Motor neuron (in vitro differentiated cells): ENCODE data around the gene RMP24.
A peak's percentile ranks its signal among the peaks of the same experiment; 100 is the strongest.

ENCODE experiments used
- ATAC-seq, 8 experiments: fragments of 200-7000 bp; cut with Tn5 transposase; replicated peaks in 6 of 8; 2 replicates each; pipeline ENCODE4 v1.8.0; 2021; ENCODE audit warnings: mild to moderate bottlenecking in 8 of 8, moderate library complexity in 8 of 8
- H3K27ac ChIP-seq, 2 donors: fragments of 250-450 bp; sonication (Bioruptor Pico); 2 replicates each; pipeline ENCODE4 v1.9.0; 2021; ENCODE audit warnings: antibody characterized with exemption in 2 of 2, mild to moderate bottlenecking in 2 of 2, moderate library complexity in 1 of 2
- H3K4me1 ChIP-seq, 2 donors: fragments of 250-450 bp; sonication (Bioruptor Pico); replicated peaks in 1 of 2; 2 replicates each; pipeline ENCODE4 v1.6.1; 2021; ENCODE audit warnings: antibody characterized with exemption in 2 of 2, mild to moderate bottlenecking in 2 of 2, moderate library complexity in 1 of 2
- H3K4me3 ChIP-seq, 5 donors: fragments of 250-450 bp; sonication (Bioruptor Pico); 2 replicates each; pipeline ENCODE4 v1.9.0; 2021; ENCODE audit warnings: antibody characterized with exemption in 5 of 5, mild to moderate bottlenecking in 5 of 5, moderate library complexity in 4 of 5
- WGBS, 10 experiments: fragments of 450-650 bp; shearing (Covaris generic); methylation state at CpG; one replicate each; pipeline ENCODE4 v1.0.0; 2022; 5-methylcytosine and 5-hydroxymethylcytosine counted together
- in situ Hi-C, 9 experiments: fragments of 400-800 bp; cut with MboI; loops; one replicate each; pipeline ENCODE4 v1.15.0; 2021; ENCODE audit warnings: low sequenced_read_pairs in 9 of 9, low pct_unique_long_range_greater_than_20kb in 2 of 9; ENCODE audit not compliant: unreplicated experiment in 9 of 9

RMP24 gene

DNA sequence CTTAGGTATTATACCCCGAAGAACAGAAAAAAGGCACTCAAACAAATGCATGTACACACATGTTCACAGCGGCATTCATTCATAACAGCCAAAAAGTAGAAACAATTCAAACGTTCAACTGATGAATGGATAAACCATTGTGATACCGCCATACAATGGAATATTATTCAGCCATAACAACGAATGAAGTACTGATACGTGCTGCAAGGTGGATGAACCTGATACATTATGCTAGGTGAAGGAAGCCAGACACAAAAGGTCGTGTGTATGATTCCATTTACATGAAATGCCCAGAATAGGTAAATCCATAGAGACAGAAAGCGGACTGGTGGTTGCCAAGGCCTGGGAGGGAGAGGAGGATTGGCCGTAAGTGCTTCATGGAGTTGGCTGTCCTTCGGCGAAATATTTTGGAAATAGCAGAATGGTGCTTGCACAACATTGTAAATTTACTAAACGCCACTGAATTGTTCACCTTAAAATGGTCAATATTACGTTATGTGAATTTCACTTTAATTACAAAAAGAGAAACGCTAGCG lies 750 bp upstream of the RMP24 start:
- H3K4me1 ChIP-seq, result peaks cover 8 to 13% of the 10 kb centered on the region in 2 donors
- peak; percentile 5 to 26 (median 9) for ATAC-seq
- H3K4me3 ChIP-seq, result peak overlapping the region; percentile 60 to 94 (median 79)
- in situ Hi-C loops, result loop anchor here in 5 of 9 experiments (25.0 kb wide), 2 partner anchors 184 to 209 kb away; no protein-coding TSS in a partner anchor
- H3K27ac ChIP-seq, result peak overlapping the region; percentile 76 to 84
- 19 to 100% (median 43%) methylated on average over 1 to 15 of the region's 15 CpGs for WGBS, 10 experiments

DNA sequence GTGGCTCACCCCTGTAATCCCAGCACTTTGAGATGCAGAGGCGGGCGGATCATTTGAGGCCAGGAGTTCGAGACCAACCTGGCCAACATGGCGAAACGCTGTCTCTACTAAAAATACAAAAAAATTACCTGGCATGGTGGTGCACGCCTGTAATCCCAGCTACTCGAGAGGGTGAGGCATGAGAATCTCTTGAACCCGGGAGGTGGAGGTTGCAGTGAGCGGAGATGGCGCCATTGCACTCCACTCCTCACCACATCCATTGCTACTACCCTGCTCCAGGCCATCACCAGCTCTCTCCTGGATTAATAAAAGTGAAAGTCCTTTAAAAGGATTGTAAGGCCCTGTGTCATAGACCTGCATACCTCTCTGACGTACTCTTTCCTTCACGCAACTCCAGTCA lies 1.2 kb downstream of the RMP24 start:
- peaks cover 8 to 13% of the 10 kb centered on the region in 2 donors for H3K4me1 ChIP-seq
- 89 to 100% (median 94%) methylated on average over 1 to 10 of the region's 12 CpGs; no CpG with 5 or more reads in 5 of the 10 experiments for WGBS, 10 experiments
- ATAC-seq, result no peak
- no peak overlapping the region for H3K27ac ChIP-seq
- H3K4me3 ChIP-seq, result peak overlapping the region in 2 of 5 donors; percentile 79 to 94
- in situ Hi-C loops, result loop anchor here in 5 of 9 experiments (25.0 kb wide), 2 partner anchors 186 to 211 kb away; no protein-coding TSS in a partner anchor

DNA sequence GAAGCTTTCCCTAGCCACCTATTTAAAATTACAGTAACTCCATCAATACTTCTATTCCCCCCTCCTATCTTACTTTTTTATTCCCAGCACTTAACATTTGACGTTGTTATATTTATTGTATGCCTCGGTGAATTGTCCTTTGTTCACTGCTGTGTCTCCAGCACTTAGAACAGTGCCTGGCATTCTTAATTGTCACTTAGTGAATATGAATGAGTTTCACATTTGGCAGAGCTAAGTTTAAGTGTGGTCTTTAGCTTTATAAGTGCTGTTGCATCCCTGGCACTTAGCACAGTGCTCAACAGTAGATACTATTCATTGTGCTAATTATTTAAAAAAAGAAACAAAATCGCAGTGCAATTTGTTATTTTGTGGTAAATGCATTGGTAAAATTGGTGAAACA lies 1.7 kb downstream of the RMP24 start:
- Histone ChIP-seq H3K4me3 (no peak overlapping the region), H3K27ac (no peak overlapping the region), H3K4me1 (peaks cover 8 to 13% of the 10 kb centered on the region in 2 donors)
- 33 to 100% (median 83%) methylated on average over 1 to 3 of the region's 3 CpGs for WGBS, 10 experiments
- no peak for ATAC-seq
- in situ Hi-C loops, result loop anchor here in 5 of 9 experiments (25.0 kb wide), 2 partner anchors 187 to 212 kb away; no protein-coding TSS in a partner anchor

DNA sequence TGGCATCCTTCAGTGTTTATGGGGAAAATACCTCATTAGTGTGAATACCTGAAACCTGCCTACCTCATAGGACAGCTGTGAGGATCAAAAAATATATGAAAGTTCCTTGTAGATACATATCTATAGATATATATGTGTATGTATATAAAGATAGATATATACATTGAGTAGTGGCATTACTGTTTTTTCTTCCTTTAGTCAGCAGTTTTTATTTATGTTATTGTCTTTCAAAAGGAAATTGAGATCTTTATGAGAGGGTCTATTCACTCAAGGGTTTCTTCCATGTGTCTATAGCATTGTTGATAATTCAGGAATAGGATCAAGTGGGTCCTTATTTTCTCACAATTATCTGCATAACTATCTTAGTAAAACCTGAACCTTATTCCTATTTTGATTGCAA lies 6.6 kb downstream of the RMP24 start:
- in situ Hi-C loops, result no loop called here
- no peaks in the 10 kb centered on the region for H3K4me1 ChIP-seq
- no peak overlapping the region for H3K27ac ChIP-seq
- no peak for ATAC-seq
- H3K4me3 ChIP-seq, result no peak overlapping the region

DNA sequence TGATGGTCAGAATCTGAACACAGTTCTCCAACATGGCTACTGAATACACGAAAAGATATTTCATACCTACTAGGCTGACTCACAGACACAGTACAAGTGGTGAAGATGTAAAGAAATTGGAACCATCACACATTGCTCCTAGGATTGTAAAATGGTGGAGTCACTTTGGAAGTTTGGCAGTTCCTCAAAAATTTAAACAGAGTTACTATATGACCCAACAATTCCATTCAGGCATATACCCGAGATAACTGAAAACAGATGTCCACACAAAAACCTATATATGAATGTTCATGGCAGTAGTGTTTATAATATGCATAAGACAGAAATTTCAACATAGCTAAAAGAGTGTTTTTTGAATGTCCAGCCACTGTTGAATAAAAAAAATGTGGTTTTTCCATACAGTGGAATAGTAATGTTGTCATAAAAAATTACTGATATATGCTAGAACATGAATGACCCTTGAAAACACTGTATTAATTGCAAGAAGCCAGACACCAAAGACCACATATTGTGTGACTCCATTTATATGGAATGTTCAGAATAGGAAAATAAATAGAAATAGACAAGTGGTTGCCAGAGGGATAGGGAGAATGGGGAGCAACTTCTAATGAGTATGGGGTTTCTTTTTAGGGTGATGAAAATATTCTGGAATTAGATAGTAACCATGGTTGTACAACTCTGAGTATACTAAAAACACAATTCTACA lies 10.1 kb downstream of the RMP24 start:
- 0 to 100% (median 53%) methylated on average over 1 to 2 of the region's 2 CpGs; no CpG with 5 or more reads in 2 of the 10 experiments for WGBS, 10 experiments
- in situ Hi-C loops, result no loop called here
- peak in 3 of 8 experiments; percentile 30 to 69 (median 44) for ATAC-seq

DNA sequence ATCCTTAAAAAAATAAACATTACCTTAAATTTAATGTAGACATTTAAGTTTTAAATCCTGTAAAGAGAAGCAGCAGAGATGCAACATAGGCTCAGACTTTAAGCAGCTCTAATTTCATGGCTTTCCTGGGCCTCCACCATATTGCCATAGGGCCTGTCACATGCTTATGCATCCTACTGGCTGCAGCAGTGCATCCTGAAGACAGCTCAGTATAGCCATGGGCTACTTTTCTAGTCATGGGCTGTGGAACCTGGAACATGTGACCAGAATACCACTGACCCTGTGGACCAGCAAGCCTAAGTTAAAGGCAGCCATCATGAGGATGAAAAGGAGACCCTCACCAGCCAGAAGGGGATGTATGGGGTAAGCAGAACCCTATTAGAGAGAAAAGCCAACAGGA lies 10.7 kb downstream of the RMP24 start:
- H3K27ac ChIP-seq, result no peak overlapping the region
- H3K4me1 ChIP-seq, result no peaks in the 10 kb centered on the region
- H3K4me3 ChIP-seq, result no peak overlapping the region
- in situ Hi-C loops, result no loop called here
- ATAC-seq, result peak in 3 of 8 experiments; percentile 19 to 48 (median 40)

More for the DNA sequence above, 10.1 kb downstream of the RMP24 start:
- H3K27ac ChIP-seq, result no peak overlapping the region
- H3K4me1 ChIP-seq, result no peaks in the 10 kb centered on the region
- H3K4me3 ChIP-seq, result no peak overlapping the region

DNA sequence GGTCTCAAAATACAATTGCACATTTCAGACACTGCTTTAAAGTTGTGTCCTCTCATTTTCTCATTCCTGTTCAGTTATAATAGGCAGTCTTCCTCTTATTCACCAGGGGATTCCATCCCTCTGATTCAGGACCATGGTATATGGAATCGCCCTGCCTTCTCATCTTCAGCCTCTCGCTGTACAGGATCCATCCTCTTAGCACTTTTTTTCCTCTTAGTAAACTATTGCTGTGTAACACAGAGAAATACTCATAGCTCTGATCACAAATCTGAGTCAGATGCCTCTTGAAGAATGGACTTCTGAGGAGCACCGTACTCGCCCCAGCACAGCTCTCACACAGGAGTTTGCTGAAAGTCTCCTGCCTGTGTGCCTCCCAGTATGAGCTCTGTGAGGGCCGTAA lies 11.3 kb downstream of the RMP24 start:
- WGBS, 10 experiments, result 17 to 100% (median 84%) methylated on average over 1 to 4 of the region's 5 CpGs; no CpG with 5 or more reads in 2 of the 10 experiments
- in situ Hi-C loops, result no loop called here

DNA sequence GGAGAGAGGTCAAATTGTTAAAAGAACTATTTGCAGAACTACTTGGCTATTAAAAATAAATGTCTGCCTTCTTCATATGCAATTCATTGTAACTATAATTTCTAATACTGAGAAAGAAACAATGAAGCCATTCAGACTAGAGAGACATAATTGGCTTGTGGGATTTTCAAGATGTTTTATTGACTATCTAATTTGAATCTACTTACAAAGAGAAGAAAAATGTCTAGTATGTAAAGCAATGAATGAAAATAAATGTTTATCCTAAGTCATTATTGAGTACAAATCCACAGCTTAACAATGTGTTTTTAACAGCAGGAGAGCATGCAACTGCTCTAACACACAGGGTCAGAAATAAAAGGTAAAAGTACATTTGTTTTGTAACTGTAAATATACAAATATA lies 19.2 kb downstream of the RMP24 start:
- in situ Hi-C loops, result no loop called here
- Histone ChIP-seq H3K4me1 (no peaks in the 10 kb centered on the region), H3K4me3 (no peak overlapping the region), H3K27ac (no peak overlapping the region)
- ATAC-seq, result no peak

More for the DNA sequence above, 11.3 kb downstream of the RMP24 start:
- Histone ChIP-seq H3K4me1 (no peaks in the 10 kb centered on the region), H3K27ac (no peak overlapping the region), H3K4me3 (no peak overlapping the region)
- ATAC-seq, result peak in 3 of 8 experiments; percentile 20 to 36 (median 25)

DNA sequence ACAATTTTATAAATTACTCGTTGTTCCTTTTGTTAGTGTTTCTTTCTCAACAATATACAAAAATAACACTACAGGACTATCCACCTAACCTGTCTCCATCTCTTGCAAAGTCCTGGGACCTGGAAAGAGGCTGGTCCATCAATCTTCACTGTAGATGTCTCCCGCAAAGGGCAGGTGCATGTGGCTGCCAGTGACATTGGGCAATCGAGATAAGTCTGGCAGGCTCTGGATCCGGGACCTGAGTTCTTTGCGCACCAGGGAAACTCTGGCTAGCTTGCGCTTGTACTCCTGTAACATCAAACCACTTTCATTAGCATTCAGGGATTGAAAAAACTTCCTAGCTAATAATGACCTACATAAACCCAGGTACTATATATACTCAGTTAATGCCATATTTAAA lies 20.5 kb downstream of the RMP24 start:
- in situ Hi-C loops, result no loop called here
- WGBS, 10 experiments, result 83 to 100% (median 90%) methylated on average over 1 to 6 of the region's 6 CpGs; no CpG with 5 or more reads in 1 of the 10 experiments
- H3K4me3 ChIP-seq, result no peak overlapping the region
- no peak overlapping the region for H3K27ac ChIP-seq
- no peak for ATAC-seq
- no peaks in the 10 kb centered on the region for H3K4me1 ChIP-seq

DNA sequence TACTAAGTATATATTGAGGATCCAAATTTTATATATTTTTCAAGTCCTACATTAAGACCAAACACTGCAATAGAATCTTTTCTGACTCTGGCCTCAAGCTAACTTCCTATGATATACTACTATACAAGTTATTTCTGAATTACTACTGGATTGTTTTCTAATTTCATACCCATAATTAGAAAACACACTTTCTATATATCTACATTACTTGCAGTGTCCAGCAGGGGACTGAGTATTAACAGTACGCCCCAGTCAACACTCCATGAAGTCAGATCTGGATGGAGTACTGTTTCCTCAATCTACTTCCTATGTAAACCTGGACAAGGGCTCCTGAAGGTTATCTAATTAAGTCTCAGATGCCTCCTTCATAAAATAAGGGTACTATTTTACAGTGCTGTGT lies 26.5 kb downstream of the RMP24 start:
- peak in 3 of 8 experiments; percentile 29 to 32 (median 32) for ATAC-seq
- Histone ChIP-seq H3K4me1 (no peaks in the 10 kb centered on the region), H3K4me3 (no peak overlapping the region), H3K27ac (no peak overlapping the region)
- 44 to 100% (median 100%) methylated on average over 1 of the region's 1 CpG; no CpG with 5 or more reads in 1 of the 10 experiments for WGBS, 10 experiments
- in situ Hi-C loops, result no loop called here

DNA sequence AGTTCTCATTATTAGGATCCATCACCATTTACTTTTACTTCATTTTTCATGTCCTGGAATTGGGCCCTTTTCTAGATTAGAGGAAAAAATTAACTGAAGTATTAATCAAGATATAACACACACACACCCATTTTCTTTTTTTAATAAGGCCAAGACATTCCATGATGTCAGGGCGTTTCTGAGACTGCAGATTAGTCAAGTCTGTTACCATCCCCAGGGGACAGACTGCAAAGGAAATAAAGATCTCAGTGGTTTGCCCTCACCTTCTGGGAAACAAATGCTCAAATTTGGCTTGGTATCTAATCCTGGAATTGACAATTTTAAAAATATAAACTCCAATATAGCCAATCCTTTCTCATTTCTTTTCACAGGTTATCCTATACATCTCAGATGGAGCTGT lies 27.4 kb downstream of the RMP24 start:
- peak in 2 of 8 experiments; percentile 58 to 59 for ATAC-seq
- in situ Hi-C loops, result loop anchor here in 2 of 9 experiments (25.0 kb wide), 1 partner anchor 137 kb away; the partner anchor contains the start of genes ELP2 (in 2 of the 2) and SLC39A6 (in 2 of the 2)
- H3K27ac ChIP-seq, result no peak overlapping the region
- 0 to 67% (median 50%) methylated on average over 1 of the region's 1 CpG; no CpG with 5 or more reads in 1 of the 10 experiments for WGBS, 10 experiments
- no peak overlapping the region for H3K4me3 ChIP-seq
- no peaks in the 10 kb centered on the region for H3K4me1 ChIP-seq

DNA sequence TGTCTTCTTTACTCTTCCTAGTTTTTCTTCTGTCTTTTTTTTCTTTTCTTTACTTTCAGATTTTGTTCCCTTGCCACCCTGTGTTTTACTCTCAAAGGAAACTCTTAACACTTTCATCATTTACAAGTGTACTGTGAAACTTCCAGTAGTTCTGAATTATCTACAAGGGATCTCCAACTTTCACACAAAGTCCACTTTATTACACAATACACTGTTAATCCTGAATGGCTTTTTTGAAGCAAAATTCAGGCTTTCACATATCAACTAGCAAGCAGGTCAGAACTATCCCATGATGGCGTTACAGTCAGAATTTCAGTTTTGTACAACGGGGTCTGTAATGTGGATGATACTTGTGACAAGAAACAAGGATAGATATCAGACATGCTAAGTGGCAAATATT lies 34.5 kb downstream of the RMP24 start:
- in situ Hi-C loops, result loop anchor here in 2 of 9 experiments (25.0 kb wide), 1 partner anchor 130 kb away; the partner anchor contains the start of genes ELP2 (in 2 of the 2) and SLC39A6 (in 2 of the 2)
- no peak overlapping the region for H3K27ac ChIP-seq
- H3K4me1 ChIP-seq, result no peaks in the 10 kb centered on the region
- no peak for ATAC-seq
- WGBS, 10 experiments, result 89 to 100% (median 98%) methylated on average over 1 to 2 of the region's 2 CpGs; no CpG with 5 or more reads in 2 of the 10 experiments
- H3K4me3 ChIP-seq, result no peak overlapping the region

DNA sequence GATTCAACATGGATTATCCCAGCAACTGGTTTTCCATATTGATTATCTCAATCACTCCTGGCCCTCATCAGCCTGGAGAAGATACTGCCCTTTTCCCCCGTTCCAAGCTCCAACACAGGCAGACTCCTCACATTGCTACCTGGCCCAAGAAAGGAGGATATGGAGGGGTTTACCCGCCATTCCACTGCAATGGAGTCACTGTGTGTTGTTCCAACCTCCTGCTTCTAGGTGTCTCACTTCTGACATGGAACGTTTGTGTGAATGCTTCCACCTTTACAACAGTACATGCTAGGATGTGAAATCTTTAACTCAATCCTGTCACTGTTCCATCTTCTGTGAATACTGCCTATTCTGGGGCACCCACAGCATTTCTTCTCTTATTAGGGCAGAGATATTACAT lies 36.7 kb downstream of the RMP24 start:
- 64 to 100% (median 82%) methylated on average over 1 to 3 of the region's 3 CpGs; no CpG with 5 or more reads in 4 of the 10 experiments for WGBS, 10 experiments
- H3K27ac ChIP-seq, result no peak overlapping the region
- no peaks in the 10 kb centered on the region for H3K4me1 ChIP-seq
- in situ Hi-C loops, result loop anchor here in 2 of 9 experiments (25.0 kb wide), 1 partner anchor 128 kb away; the partner anchor contains the start of genes ELP2 (in 2 of the 2) and SLC39A6 (in 2 of the 2)
- ATAC-seq, result no peak
- H3K4me3 ChIP-seq, result no peak overlapping the region
